Fibroblast of skin of back (primary cell): ENCODE results near the gene SLITRK2.

Experiments used
- DNase-seq: peaks from one replicate; pipeline ENCODE4 v3.0.0-alpha.2; 2013

Gene SLITRK2

GRCh38 chrX:145853181-145853580 is 35.6 kb downstream of the SLITRK2 start:
- DNase-seq, result no peak

- no peak for DNase-seq
Measured at GRCh38 chrX:145856181-145856580, 38.6 kb downstream of the SLITRK2 start.

- DNase-seq, result no peak
Measured at GRCh38 chrX:145861818-145862217, 44.2 kb downstream of the SLITRK2 start.

GRCh38 chrX:145865082-145865481 is 47.5 kb downstream of the SLITRK2 start:
- no peak for DNase-seq
